K562 (cell line): ENCODE measurements around the gene FN3K. TPM values are rescaled to one million over a fixed set of nuclear protein-coding genes. Genes with fewer than 3 reads are reported as not detected.

Experiments
- HDAC1 ChIP-seq, 2 experiments: fragments of 450-650 bp; IDR thresholded peaks; 2 replicates each; pipeline ENCODE4 v1.6.1; 2016 to 2017; ENCODE audit warnings: inconsistent platforms in 1 of 2, mild to moderate bottlenecking in 1 of 2, moderate library complexity in 1 of 2
- HSF4 ChIP-seq: fragments of 250-450 bp; sonication (Bioruptor Pico); IDR thresholded peaks from 2 replicates; pipeline ENCODE4 v2.1.2; 2022; ENCODE audit warnings: mild to moderate bottlenecking, moderate library complexity, borderline replicate concordance
- KHSRP ChIP-seq: fragments of 450-650 bp; IDR thresholded peaks from 2 replicates; pipeline ENCODE4 v1.6.1; 2017
- MGA ChIP-seq: fragments of 450-650 bp; IDR thresholded peaks from 2 replicates; pipeline ENCODE4 v1.6.1; 2016; ENCODE audit warnings: mild to moderate bottlenecking, moderate library complexity
- NCOA1 ChIP-seq: fragments of 450-650 bp; IDR thresholded peaks from 2 replicates; pipeline ENCODE4 v1.6.1; 2016; ENCODE audit warnings: low read depth
- SFPQ ChIP-seq: fragments of 200-400 bp; formaldehyde crosslinking; IDR thresholded peaks from 2 replicates; pipeline ENCODE4 v1.6.1; 2017; ENCODE audit warnings: mild to moderate bottlenecking, low read depth, low read length, moderate library complexity
- TAF9B ChIP-seq: fragments of 450-650 bp; IDR thresholded peaks from 2 replicates; pipeline ENCODE4 v1.6.1; 2018; ENCODE audit warnings: mild to moderate bottlenecking; ENCODE audit not compliant: partially characterized antibody
- TCF7 ChIP-seq: sonication (generic); IDR thresholded peaks from 2 replicates; pipeline ENCODE4 v1.6.1; 2016; ENCODE audit warnings: antibody characterized with exemption, borderline replicate concordance
- USF2 ChIP-seq: sonication (generic); formaldehyde crosslinking; IDR thresholded peaks from 2 replicates; pipeline ENCODE4 v1.5.0; 2020; ENCODE audit warnings: missing genetic modification reagents
- ZBTB2 ChIP-seq: fragments of 450-650 bp; IDR thresholded peaks from 2 replicates; pipeline ENCODE4 v1.6.1; 2016; ENCODE audit warnings: antibody characterized with exemption
- polyA plus RNA-seq, 8 experiments: library from polyadenylated mRNA; depleted of rRNA in 4 of 8; stranded (reverse) in 5 of 8; unstranded in 3 of 8; fragments of >200 nt; fragmentation: Nextera tagmentation in 2 of 8; fragmentation: Illumina TruSeq in 1 of 8; extraction: Ambion mirVana in 2 of 8; extraction: Trizol in 1 of 8; gene quantifications; 2 replicates each; pipeline versions ENCODE4 v1.2.1 to v1.2.3, GENCODE V29; 2011 to 2014; ENCODE audit warnings: inconsistent platforms in 1 of 8, missing spikeins in 1 of 8
- total RNA-seq, 7 experiments: library from RNA; depleted of rRNA in 6 of 7; stranded (reverse); fragments of >200 nt in 6 of 7; fragmentation: Illumina TruSeq in 2 of 7; extraction: Trizol in 2 of 7; gene quantifications; 2 replicates each; pipeline versions ENCODE4 v1.2.1 to v1.2.3, GENCODE V29; 2011 to 2021; ENCODE audit warnings: low replicate concordance in 1 of 7

The FN3K gene
- total and polyA plus RNA-seq, 9 of the 15 experiments (the other 6 are each of a cell fraction or from before 2014, with no cell fraction given), result 0.08 to 22.7 (median 3.8) TPM

- TF ChIP-seq MGA (peak; percentile 94), HSF4 (CRISPR knock-in tag) (no peak), USF2 (CRISPR knock-in tag) (no peak), SFPQ (no peak), TAF9B (no peak), KHSRP (no peak), TCF7 (no peak), NCOA1 (no peak), ZBTB2 (0 out of 2 replicates have a peak, but pooled peaks have one; percentile 41), HDAC1 (IDR thresholded peaks at IDR 0.05) (no peak)
Observed at GRCh38 chr17:82734987-82735866, at the start of gene FN3K (continued).
